Diencephalon (tissue), 1 donor: Measurements from ENCODE around the gene TSPAN9. TPM values are rescaled to one million over a fixed set of nuclear protein-coding genes. Genes with fewer than 3 reads are reported as not detected.

ENCODE experiments used
- small RNA-seq: library from RNA; depleted of rRNA; stranded (forward); fragments of <200 nt; gene quantifications from one replicate; pipeline ENCODE3, GENCODE V24; 2014
- total RNA-seq: library from RNA; depleted of rRNA; stranded (reverse); fragments of >200 nt; gene quantifications from one replicate; pipeline ENCODE4 v1.2.3, GENCODE V29; 2014

Gene TSPAN9
- 42.9 TPM for total RNA-seq

GRCh38 chr12:3076730-3077571 is at the start of gene TSPAN9:
Gene TSPAN9, plus strand, starts transcription at chr12:3077379. Its CDS starts 123,815 bp downstream, at chr12:3201194.

Small RNA genes within 50 kb of the gene (small RNA-seq; reads per million reads assigned to genes)
- gene AC005912.1: 1.7 reads per million, percentile 85 among the genes with 10 or more reads in this experiment
- gene RF00017: not detected

Other genes starting within 250 kb of the TSPAN9 start
- 0.23 TPM for gene NRIP2, start 242.3 kb upstream of the TSPAN9 start, total RNA-seq
- gene TEX52, start 220.3 kb upstream of the TSPAN9 start, total RNA-seq: not detected
- 2.5 TPM for gene FOXM1, start 200.2 kb upstream of the TSPAN9 start, total RNA-seq
- gene RHNO1, start 200.2 kb upstream of the TSPAN9 start, total RNA-seq: 51.9 TPM
- 13.4 TPM for gene TULP3, start 186.5 kb upstream of the TSPAN9 start, total RNA-seq
- 0.92 TPM for gene TEAD4, start 118.0 kb upstream of the TSPAN9 start, total RNA-seq